Uterus (tissue), 2 donors: ENCODE data around the gene ACIN1.

Source experiments
- CTCF ChIP-seq, 4 experiments: fragments of 200-600 bp in 2 of 4; fragments of 450-650 bp in 2 of 4; sonication (generic) in 2 of 4; IDR thresholded peaks; one replicate each; pipeline ENCODE4 v1.5.1; 2016 to 2019; ENCODE audit warnings: antibody characterized with exemption in 4 of 4, mild to moderate bottlenecking in 2 of 4, moderate library complexity in 1 of 4
- POLR2A ChIP-seq, 2 donors: fragments of 450-650 bp; IDR thresholded peaks; one replicate each; pipeline ENCODE4 v1.6.1; 2016; ENCODE audit warnings: antibody characterized with exemption in 2 of 2, mild to moderate bottlenecking in 1 of 2, moderate library complexity in 1 of 2

- TF ChIP-seq CTCF (IDR thresholded peaks at IDR 0.05) (no peak), POLR2A (IDR thresholded peaks at IDR 0.05) (no peak)
Observed at GRCh38 chr14:23097786-23098185, 2.9 kb upstream of the ACIN1 start.
